HCT116 (cell line): Measurements from ENCODE around the gene TMC1.

Source experiments
- EGR1 ChIP-seq: IDR thresholded peaks from 2 replicates; pipeline ENCODE4 v1.6.1; 2012; ENCODE audit warnings: low read depth
- ELF1 ChIP-seq: IDR thresholded peaks from 2 replicates; pipeline ENCODE4 v1.6.1; 2012; ENCODE audit warnings: low read depth, borderline replicate concordance
- EZH2 ChIP-seq: fragments of 200-600 bp; sonication (generic); IDR thresholded peaks from 2 replicates; pipeline ENCODE4 v1.6.1; 2017; ENCODE audit warnings: antibody characterized with exemption, mixed run types
- EZH2phosphoT487 ChIP-seq: fragments of 200-600 bp; IDR thresholded peaks from 2 replicates; pipeline ENCODE4 v1.6.1; 2018; ENCODE audit warnings: antibody characterized with exemption, borderline replicate concordance
- POLR2A ChIP-seq: IDR thresholded peaks from 2 replicates; pipeline ENCODE4 v1.7.0; 2011; ENCODE audit warnings: borderline replicate concordance; ENCODE audit not compliant: insufficient read depth, insufficient read length; ENCODE audit errors: extremely low read depth
- SIN3A ChIP-seq: IDR thresholded peaks from 2 replicates; pipeline ENCODE4 v1.6.1; 2012; ENCODE audit warnings: low read depth
- SP1 ChIP-seq: IDR thresholded peaks from 2 replicates; pipeline ENCODE4 v1.6.1; 2012; ENCODE audit warnings: low read depth
- SRF ChIP-seq: IDR thresholded peaks from 2 replicates; pipeline ENCODE4 v1.6.1; 2012; ENCODE audit warnings: low read depth
- YY1 ChIP-seq: IDR thresholded peaks from 2 replicates; pipeline ENCODE4 v1.6.1; 2011; ENCODE audit warnings: low read length, low read depth, moderate library complexity, mild to moderate bottlenecking; ENCODE audit not compliant: insufficient replicate concordance; ENCODE audit errors: extremely low read depth
- TF ChIP-seq, protein P1 (sequence below), 3 experiments: fragments of 200-600 bp in 1 of 3; sonication (generic) in 1 of 3; IDR thresholded peaks in 2 of 3; conservative IDR thresholded peaks in 1 of 3; 2 replicates each; pipeline ENCODE4 v1.5.1; 2012 to 2017; ENCODE audit warnings: low read depth in 2 of 3, low read length in 2 of 3, antibody characterized with exemption in 1 of 3, borderline replicate concordance in 1 of 3, control low read depth in 1 of 3, mild to moderate bottlenecking in 1 of 3, mixed read lengths in 1 of 3, mixed run types in 1 of 3, moderate library complexity in 1 of 3; ENCODE audit not compliant: insufficient read depth in 1 of 3
- TF ChIP-seq, protein P2 (sequence below): IDR thresholded peaks from 2 replicates; pipeline ENCODE4 v1.6.1; 2012
- TF ChIP-seq, protein P3 (sequence below): IDR thresholded peaks from 2 replicates; pipeline ENCODE4 v1.6.1; 2012; ENCODE audit warnings: low read depth

DNA sequence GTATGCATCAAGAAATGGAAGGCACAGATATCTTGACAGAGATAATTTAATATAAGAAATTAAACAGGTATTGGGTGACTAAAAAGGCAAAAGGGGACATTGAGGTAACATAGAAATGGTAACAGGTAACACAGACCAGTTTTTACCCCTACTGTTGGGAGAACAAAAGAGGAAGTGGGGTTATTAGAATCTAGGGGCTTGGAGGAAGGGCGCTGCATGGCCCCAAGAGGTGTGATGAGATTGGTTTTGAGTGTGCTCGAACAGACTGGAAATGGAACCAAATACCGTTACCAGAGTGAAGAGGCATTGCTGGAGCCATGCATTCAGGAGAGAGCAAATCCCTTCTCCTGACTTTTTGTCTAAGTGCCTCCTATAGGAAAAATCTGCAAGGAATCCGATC lies 237.5 kb downstream of the TMC1 start:
- TF ChIP-seq, protein P1, sequence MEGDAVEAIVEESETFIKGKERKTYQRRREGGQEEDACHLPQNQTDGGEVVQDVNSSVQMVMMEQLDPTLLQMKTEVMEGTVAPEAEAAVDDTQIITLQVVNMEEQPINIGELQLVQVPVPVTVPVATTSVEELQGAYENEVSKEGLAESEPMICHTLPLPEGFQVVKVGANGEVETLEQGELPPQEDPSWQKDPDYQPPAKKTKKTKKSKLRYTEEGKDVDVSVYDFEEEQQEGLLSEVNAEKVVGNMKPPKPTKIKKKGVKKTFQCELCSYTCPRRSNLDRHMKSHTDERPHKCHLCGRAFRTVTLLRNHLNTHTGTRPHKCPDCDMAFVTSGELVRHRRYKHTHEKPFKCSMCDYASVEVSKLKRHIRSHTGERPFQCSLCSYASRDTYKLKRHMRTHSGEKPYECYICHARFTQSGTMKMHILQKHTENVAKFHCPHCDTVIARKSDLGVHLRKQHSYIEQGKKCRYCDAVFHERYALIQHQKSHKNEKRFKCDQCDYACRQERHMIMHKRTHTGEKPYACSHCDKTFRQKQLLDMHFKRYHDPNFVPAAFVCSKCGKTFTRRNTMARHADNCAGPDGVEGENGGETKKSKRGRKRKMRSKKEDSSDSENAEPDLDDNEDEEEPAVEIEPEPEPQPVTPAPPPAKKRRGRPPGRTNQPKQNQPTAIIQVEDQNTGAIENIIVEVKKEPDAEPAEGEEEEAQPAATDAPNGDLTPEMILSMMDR (IDR thresholded peaks at IDR 0.05 in 2 of 3, conservative IDR thresholded peaks at IDR 0.05 in 1 of 3; ENCODE audit: borderline replicate concordance in 1 of 3, insufficient read depth in 1 of 3, low read depth in 2 of 3, low read length in 2 of 3), result no peak
- no peak for TF ChIP-seq EZH2phosphoT487
- TF ChIP-seq, protein P2, sequence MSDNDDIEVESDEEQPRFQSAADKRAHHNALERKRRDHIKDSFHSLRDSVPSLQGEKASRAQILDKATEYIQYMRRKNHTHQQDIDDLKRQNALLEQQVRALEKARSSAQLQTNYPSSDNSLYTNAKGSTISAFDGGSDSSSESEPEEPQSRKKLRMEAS, result no peak
- TF ChIP-seq SP1, result no peak
- TF ChIP-seq POLR2A, result no peak
- no peak for TF ChIP-seq EZH2
- no peak for TF ChIP-seq EGR1
- no peak for TF ChIP-seq SRF
- TF ChIP-seq, protein P3, sequence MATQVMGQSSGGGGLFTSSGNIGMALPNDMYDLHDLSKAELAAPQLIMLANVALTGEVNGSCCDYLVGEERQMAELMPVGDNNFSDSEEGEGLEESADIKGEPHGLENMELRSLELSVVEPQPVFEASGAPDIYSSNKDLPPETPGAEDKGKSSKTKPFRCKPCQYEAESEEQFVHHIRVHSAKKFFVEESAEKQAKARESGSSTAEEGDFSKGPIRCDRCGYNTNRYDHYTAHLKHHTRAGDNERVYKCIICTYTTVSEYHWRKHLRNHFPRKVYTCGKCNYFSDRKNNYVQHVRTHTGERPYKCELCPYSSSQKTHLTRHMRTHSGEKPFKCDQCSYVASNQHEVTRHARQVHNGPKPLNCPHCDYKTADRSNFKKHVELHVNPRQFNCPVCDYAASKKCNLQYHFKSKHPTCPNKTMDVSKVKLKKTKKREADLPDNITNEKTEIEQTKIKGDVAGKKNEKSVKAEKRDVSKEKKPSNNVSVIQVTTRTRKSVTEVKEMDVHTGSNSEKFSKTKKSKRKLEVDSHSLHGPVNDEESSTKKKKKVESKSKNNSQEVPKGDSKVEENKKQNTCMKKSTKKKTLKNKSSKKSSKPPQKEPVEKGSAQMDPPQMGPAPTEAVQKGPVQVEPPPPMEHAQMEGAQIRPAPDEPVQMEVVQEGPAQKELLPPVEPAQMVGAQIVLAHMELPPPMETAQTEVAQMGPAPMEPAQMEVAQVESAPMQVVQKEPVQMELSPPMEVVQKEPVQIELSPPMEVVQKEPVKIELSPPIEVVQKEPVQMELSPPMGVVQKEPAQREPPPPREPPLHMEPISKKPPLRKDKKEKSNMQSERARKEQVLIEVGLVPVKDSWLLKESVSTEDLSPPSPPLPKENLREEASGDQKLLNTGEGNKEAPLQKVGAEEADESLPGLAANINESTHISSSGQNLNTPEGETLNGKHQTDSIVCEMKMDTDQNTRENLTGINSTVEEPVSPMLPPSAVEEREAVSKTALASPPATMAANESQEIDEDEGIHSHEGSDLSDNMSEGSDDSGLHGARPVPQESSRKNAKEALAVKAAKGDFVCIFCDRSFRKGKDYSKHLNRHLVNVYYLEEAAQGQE, result no peak
- no peak for TF ChIP-seq ELF1
- no peak for TF ChIP-seq YY1
- TF ChIP-seq SIN3A, result no peak
